HG02759 (cell line): ENCODE results near the gene GSTT2.
"Not testable (repeated sequence)": the region's sequence is repeated elsewhere in the genome, so short reads cannot be mapped to it uniquely, and the experiment has no call there.

ENCODE experiments used
- ATAC-seq: cut with Tn5 transposase; IDR thresholded peaks from one replicate; pipeline ENCODE4 v1.9.1; 2021; ENCODE audit warnings: mild to moderate bottlenecking, moderate library complexity; ENCODE audit not compliant: unreplicated experiment

The GSTT2 gene

GRCh38 chr22:23974345-23974744, 5.6 kb upstream of the GSTT2 start, which contains the start of gene DDT:
Gene DDT (minus strand): TSS chr22:23974441. CDS start chr22:23974414, 27 bp downstream.
- peak; percentile 93 for ATAC-seq

GRCh38 chr22:23974836-23975352, 5.0 kb upstream of the GSTT2 start:
- peak; percentile 37 for ATAC-seq

GRCh38 chr22:23977304-23977703, 2.6 kb upstream of the GSTT2 start:
- not testable (repeated sequence) for ATAC-seq

GRCh38 chr22:23980567-23980966, 633 bp downstream of the GSTT2 start:
- ATAC-seq, result not testable (repeated sequence)

GRCh38 chr22:23984430-23984829, 4.5 kb downstream of the GSTT2 start:
- no peak for ATAC-seq

- ATAC-seq, result not testable (repeated sequence)
Observed at GRCh38 chr22:23986089-23986488, 6.2 kb downstream of the GSTT2 start.

GRCh38 chr22:23986538-23987178, 6.7 kb downstream of the GSTT2 start:
- not testable (repeated sequence) for ATAC-seq

GRCh38 chr22:23989583-23990244, 9.8 kb downstream of the GSTT2 start:
- ATAC-seq, result not testable (repeated sequence)

GRCh38 chr22:23993080-23993479, 13.1 kb downstream of the GSTT2 start:
- not testable (repeated sequence) for ATAC-seq

- ATAC-seq, result not testable (repeated sequence)
Observed at GRCh38 chr22:23993581-23994177, 13.7 kb downstream of the GSTT2 start.

GRCh38 chr22:23997092-23997491, 17.2 kb downstream of the GSTT2 start:
- no peak for ATAC-seq

GRCh38 chr22:23999779-24000178, 19.8 kb downstream of the GSTT2 start:
- not testable (repeated sequence) for ATAC-seq

GRCh38 chr22:24001314-24001713, 21.4 kb downstream of the GSTT2 start:
- ATAC-seq, result no peak

GRCh38 chr22:24002272-24002671, 22.3 kb downstream of the GSTT2 start:
- no peak for ATAC-seq

GRCh38 chr22:24002851-24003250, 22.9 kb downstream of the GSTT2 start:
- ATAC-seq, result no peak

- ATAC-seq, result no peak
Observed at GRCh38 chr22:24003887-24004286, 24.0 kb downstream of the GSTT2 start.

- no peak for ATAC-seq
Observed at GRCh38 chr22:24005201-24005600, 25.3 kb downstream of the GSTT2 start, which contains the start of gene GSTT4. Gene GSTT4 (minus strand): TSS chr22:24005453. CDS start chr22:24005356, 97 bp downstream.

GRCh38 chr22:24006207-24006913, 26.4 kb downstream of the GSTT2 start:
- ATAC-seq, result no peak

- no peak for ATAC-seq
Observed at GRCh38 chr22:24006914-24007214, 26.9 kb downstream of the GSTT2 start.

GRCh38 chr22:24007253-24008021, 27.5 kb downstream of the GSTT2 start:
- ATAC-seq, result no peak

- no peak for ATAC-seq
Observed at GRCh38 chr22:24008022-24008283, 28.0 kb downstream of the GSTT2 start.
